Parathyroid adenoma (tissue), 2 donors: Measurements from ENCODE around the gene CHRNG.

Experiments
- H2AFZ ChIP-seq: fragments of 300-600 bp; sonication (generic); one replicate; pipeline ENCODE4 v1.7.0; 2017; ENCODE audit warnings: antibody characterized with exemption, mild to moderate bottlenecking
- H3K27ac ChIP-seq: fragments of 300-600 bp; sonication (generic); one replicate; pipeline ENCODE4 v1.7.0; 2017
- H3K27me3 ChIP-seq: fragments of 300-600 bp; sonication (generic); one replicate; pipeline ENCODE4 v1.7.0; 2017; ENCODE audit warnings: low read length; ENCODE audit not compliant: control insufficient read depth, insufficient read depth
- H3K36me3 ChIP-seq: fragments of 300-600 bp; sonication (generic); one replicate; pipeline ENCODE4 v1.7.0; 2017; ENCODE audit warnings: low read length; ENCODE audit not compliant: control insufficient read depth, insufficient read depth
- H3K4me1 ChIP-seq: fragments of 300-600 bp; sonication (generic); one replicate; pipeline ENCODE4 v1.7.0; 2017; ENCODE audit warnings: control low read depth
- H3K4me2 ChIP-seq: fragments of 300-600 bp; sonication (generic); one replicate; pipeline ENCODE4 v1.7.0; 2017; ENCODE audit warnings: low read length
- H3K4me3 ChIP-seq: fragments of 300-600 bp; sonication (generic); one replicate; pipeline ENCODE4 v1.7.0; 2017; ENCODE audit warnings: low read depth, low read length
- H3K79me2 ChIP-seq: fragments of 300-600 bp; sonication (generic); one replicate; pipeline ENCODE4 v1.7.0; 2017; ENCODE audit warnings: control low read depth
- H3K9ac ChIP-seq: fragments of 300-600 bp; sonication (generic); one replicate; pipeline ENCODE4 v1.7.0; 2017; ENCODE audit warnings: mild to moderate bottlenecking
- H3K9me3 ChIP-seq: fragments of 300-600 bp; sonication (generic); one replicate; pipeline ENCODE4 v1.7.0; 2017; ENCODE audit warnings: low read length; ENCODE audit not compliant: control insufficient read depth
- TF ChIP-seq, protein P1 (sequence below): fragments of 300-600 bp; sonication (generic); IDR thresholded peaks from one replicate; pipeline ENCODE4 v1.7.0; 2017; ENCODE audit warnings: antibody characterized with exemption, mild to moderate bottlenecking
- donor health status: primary hyperparathyroidism.

CHRNG gene

DNA sequence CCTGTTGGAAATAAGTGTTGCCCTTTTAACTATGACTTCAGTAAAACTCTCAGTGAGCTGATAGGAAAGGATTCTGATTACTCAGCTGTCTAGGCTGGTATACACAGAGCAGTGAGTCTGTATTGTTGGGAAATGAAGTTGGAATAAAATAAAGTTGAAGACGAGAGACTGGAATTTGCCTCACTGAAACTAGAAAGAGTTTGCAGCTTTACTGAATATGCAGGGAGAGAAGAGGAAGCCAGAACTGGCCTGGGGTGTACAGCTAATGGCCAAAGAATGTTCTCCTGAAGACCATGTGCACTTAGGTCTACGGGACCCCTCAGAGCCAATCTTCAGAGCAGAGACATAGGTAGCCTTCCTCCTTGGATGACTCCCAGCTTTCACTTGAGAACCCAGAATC lies 37.5 kb downstream of the CHRNG start:
- H3K9me3 ChIP-seq = no peaks in the 10 kb centered on the region
- H3K4me1 ChIP-seq = peaks cover 2% of the 10 kb centered on the region
- H3K79me2 ChIP-seq = no peaks in the 10 kb centered on the region
- no peak overlapping the region for H3K4me3 ChIP-seq
- no peak overlapping the region for H3K27ac ChIP-seq
- no peaks in the 10 kb centered on the region for H3K36me3 ChIP-seq
- TF ChIP-seq, protein P1, sequence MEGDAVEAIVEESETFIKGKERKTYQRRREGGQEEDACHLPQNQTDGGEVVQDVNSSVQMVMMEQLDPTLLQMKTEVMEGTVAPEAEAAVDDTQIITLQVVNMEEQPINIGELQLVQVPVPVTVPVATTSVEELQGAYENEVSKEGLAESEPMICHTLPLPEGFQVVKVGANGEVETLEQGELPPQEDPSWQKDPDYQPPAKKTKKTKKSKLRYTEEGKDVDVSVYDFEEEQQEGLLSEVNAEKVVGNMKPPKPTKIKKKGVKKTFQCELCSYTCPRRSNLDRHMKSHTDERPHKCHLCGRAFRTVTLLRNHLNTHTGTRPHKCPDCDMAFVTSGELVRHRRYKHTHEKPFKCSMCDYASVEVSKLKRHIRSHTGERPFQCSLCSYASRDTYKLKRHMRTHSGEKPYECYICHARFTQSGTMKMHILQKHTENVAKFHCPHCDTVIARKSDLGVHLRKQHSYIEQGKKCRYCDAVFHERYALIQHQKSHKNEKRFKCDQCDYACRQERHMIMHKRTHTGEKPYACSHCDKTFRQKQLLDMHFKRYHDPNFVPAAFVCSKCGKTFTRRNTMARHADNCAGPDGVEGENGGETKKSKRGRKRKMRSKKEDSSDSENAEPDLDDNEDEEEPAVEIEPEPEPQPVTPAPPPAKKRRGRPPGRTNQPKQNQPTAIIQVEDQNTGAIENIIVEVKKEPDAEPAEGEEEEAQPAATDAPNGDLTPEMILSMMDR = no peak
- H3K4me2 ChIP-seq = no peak overlapping the region
- H3K27me3 ChIP-seq = no peaks in the 10 kb centered on the region
- no peak overlapping the region for H2AFZ ChIP-seq
- H3K9ac ChIP-seq = no peak overlapping the region

GRCh38 chr2:232577841-232578240 lies 38.3 kb downstream of the CHRNG start:
- Histone ChIP-seq H3K4me1 (peaks cover 6% of the 10 kb centered on the region), H3K79me2 (no peaks in the 10 kb centered on the region), H3K36me3 (no peaks in the 10 kb centered on the region), H2AFZ (no peak overlapping the region), H3K4me3 (no peak overlapping the region), H3K27ac (no peak overlapping the region), H3K9me3 (no peaks in the 10 kb centered on the region), H3K27me3 (no peaks in the 10 kb centered on the region), H3K4me2 (no peak overlapping the region), H3K9ac (no peak overlapping the region)
- TF ChIP-seq, protein P1 = no peak

GRCh38 chr2:232578626-232579025 lies 39.1 kb downstream of the CHRNG start:
- Histone ChIP-seq H3K27me3 (no peaks in the 10 kb centered on the region), H3K4me2 (no peak overlapping the region), H3K9ac (no peak overlapping the region), H3K36me3 (no peaks in the 10 kb centered on the region), H2AFZ (no peak overlapping the region), H3K9me3 (no peaks in the 10 kb centered on the region), H3K79me2 (no peaks in the 10 kb centered on the region), H3K4me1 (peaks cover 6% of the 10 kb centered on the region), H3K27ac (no peak overlapping the region), H3K4me3 (no peak overlapping the region)
- TF ChIP-seq, protein P1 = no peak

GRCh38 chr2:232580648-232580981 lies 41.1 kb downstream of the CHRNG start:
- no peak overlapping the region for H3K27ac ChIP-seq
- H3K4me3 ChIP-seq = no peak overlapping the region
- H3K4me2 ChIP-seq = no peak overlapping the region
- H3K4me1 ChIP-seq = peaks cover 6% of the 10 kb centered on the region
- H3K36me3 ChIP-seq = no peaks in the 10 kb centered on the region
- H3K9ac ChIP-seq = no peak overlapping the region
- H3K27me3 ChIP-seq = no peaks in the 10 kb centered on the region
- H3K79me2 ChIP-seq = no peaks in the 10 kb centered on the region
- TF ChIP-seq, protein P1 = no peak
- H3K9me3 ChIP-seq = no peaks in the 10 kb centered on the region
- no peak overlapping the region for H2AFZ ChIP-seq

GRCh38 chr2:232581725-232582124 lies 42.2 kb downstream of the CHRNG start:
- H3K9ac ChIP-seq = no peak overlapping the region
- H3K27me3 ChIP-seq = no peaks in the 10 kb centered on the region
- H3K27ac ChIP-seq = no peak overlapping the region
- no peak overlapping the region for H3K4me3 ChIP-seq
- H3K9me3 ChIP-seq = no peaks in the 10 kb centered on the region
- no peak overlapping the region for H3K4me2 ChIP-seq
- H2AFZ ChIP-seq = no peak overlapping the region
- H3K4me1 ChIP-seq = peaks cover 6% of the 10 kb centered on the region
- no peaks in the 10 kb centered on the region for H3K79me2 ChIP-seq
- no peaks in the 10 kb centered on the region for H3K36me3 ChIP-seq
- TF ChIP-seq, protein P1 = no peak
